ENCODE measurements around the gene MRPL37.

- no peak for TF ChIP-seq POLR2A (IDR thresholded peaks at IDR 0.05)
- no peak for TF ChIP-seq CTCF (IDR thresholded peaks at IDR 0.05)
Observed at GRCh38 chr1:54265659-54266058, 65.7 kb downstream of the MRPL37 start.

All from right lobe of liver (tissue), 4 donors.